Fibroblast of skin of left biceps (primary cell): ENCODE measurements around the gene ADCY5.

ENCODE experiments used
- DNase-seq, 2 experiments: peaks; one replicate each; pipeline ENCODE4 v3.0.0-alpha.2; 2013; ENCODE audit warnings: low read depth in 2 of 2

Gene ADCY5

GRCh38 chr3:123386477-123387040, 62.3 kb downstream of the ADCY5 start:
- DNase-seq: no peak

DNA sequence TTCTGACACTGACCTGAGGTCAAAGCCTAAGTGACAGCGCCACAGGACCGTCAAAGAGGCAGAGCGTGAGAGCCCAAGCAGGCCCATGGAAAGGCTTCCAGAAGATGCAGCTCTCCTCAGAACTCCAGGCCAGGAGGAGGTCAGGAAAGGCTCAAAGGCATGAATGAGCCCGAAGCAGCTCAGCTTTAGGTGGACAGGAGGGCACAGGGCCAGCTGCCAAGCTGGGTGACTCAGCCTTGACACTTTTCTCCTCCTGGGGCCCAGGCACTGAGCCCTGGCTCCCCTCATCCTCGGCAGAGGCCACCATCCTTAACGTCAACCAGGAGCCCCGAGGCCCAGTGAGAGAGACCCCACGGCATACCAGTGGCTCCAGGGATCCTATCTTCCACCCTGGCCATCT, 62.9 kb downstream of the ADCY5 start:
- DNase-seq: no peak

- DNase-seq: no peak
Measured at GRCh38 chr3:123385499-123385898, 63.4 kb downstream of the ADCY5 start.

DNA sequence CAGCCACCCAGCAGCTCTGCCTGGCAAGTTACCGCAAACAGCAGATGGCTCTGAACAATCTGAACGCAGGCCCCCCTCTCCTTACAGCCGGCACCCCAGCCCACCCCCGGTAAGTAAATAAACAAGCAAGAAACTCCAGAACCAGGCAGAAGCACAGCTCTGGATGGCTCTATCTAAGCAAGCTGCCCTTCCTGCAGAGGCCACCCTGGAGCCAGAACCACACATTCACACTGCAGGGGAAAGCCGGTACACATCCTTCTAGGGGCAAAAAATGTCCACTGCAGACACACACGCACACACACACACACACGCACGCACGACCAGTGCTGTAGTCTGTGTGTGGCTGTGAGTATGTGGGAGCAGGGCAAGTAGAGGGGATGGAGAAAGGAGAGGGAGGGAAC, 63.9 kb downstream of the ADCY5 start:
- no peak for DNase-seq

DNA sequence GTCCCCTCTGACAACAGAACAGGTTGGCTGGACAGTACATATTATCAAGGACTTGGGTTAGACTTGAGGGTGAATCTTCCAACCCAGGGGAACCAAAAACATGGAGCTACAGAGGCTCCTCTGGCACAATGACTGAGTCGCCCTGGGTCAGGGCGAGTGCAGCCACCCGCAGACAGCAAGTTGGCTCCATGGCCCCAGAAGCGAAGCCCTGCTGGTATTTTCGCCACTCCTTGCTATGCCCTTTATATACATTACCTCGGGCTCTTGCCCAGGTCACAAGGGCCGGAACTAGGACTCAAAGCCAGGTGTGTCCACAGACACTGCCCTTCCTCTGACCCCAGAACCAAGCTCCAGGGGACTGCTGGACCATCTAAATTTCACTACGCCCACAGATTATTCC, 64.6 kb downstream of the ADCY5 start:
- DNase-seq: no peak

GRCh38 chr3:123383091-123384053, 65.5 kb downstream of the ADCY5 start:
- no peak for DNase-seq

DNA sequence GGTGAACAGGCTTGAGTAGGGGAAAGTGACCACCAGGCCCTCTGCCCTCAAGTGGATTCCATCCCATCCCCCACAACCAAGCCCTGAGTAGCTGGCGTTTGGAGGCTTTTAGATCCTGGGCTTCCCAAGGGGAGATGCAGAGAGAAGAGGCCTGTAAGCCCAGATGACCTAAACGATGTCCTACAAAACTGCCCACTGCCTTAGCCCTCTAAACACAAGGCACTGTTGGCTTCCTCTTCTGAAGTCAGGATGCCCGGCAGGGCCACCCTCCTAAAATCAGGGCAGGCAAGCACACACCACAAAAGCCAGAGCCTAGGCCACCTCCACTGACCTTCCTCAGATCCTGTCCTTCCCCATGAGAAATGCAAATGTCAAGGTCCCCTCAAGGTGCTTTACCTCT, 68.6 kb downstream of the ADCY5 start:
- no peak for DNase-seq

GRCh38 chr3:123379041-123379830, 69.7 kb downstream of the ADCY5 start:
- no peak for DNase-seq

GRCh38 chr3:123378409-123378915, 70.4 kb downstream of the ADCY5 start:
- no peak for DNase-seq

GRCh38 chr3:123377243-123377740, 71.6 kb downstream of the ADCY5 start:
- DNase-seq: no peak

DNA sequence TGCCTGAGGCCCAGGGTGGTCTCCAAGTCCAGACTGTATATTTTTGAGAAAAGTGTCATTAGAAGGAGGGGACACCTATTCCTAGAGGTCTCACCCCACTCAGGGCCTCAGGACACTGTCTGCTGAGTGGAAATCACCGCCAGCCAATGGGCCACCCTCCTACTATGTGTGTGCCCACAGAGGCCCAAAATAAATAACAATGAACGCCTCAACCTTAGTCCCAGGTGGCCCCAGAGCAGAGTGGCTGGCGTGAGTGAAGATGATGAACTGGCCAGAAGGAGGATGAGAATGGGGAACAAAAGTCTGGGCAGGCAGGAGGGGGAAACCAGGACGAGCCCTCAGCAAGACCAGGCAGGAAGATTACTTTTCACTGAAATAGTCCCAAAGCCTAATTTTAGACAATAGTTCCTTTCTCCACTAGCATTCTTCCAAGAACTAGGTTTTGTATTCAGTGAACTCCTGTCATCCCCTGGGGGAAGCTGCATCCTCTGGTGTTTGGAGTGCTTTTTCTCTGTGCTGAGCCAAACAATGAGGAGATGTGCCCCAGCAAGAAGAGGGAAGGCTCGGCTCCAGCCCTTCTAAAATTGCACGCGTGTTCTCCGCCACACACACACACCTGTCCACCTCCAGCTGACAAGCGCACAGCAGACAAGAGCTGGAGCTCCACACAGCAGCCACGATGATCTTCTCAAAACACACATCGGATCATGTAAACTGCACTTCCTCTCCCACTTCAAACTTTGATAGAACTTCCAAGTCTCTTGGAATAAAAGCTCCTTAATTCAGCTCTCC, 72.2 kb downstream of the ADCY5 start:
- no peak for DNase-seq

DNA sequence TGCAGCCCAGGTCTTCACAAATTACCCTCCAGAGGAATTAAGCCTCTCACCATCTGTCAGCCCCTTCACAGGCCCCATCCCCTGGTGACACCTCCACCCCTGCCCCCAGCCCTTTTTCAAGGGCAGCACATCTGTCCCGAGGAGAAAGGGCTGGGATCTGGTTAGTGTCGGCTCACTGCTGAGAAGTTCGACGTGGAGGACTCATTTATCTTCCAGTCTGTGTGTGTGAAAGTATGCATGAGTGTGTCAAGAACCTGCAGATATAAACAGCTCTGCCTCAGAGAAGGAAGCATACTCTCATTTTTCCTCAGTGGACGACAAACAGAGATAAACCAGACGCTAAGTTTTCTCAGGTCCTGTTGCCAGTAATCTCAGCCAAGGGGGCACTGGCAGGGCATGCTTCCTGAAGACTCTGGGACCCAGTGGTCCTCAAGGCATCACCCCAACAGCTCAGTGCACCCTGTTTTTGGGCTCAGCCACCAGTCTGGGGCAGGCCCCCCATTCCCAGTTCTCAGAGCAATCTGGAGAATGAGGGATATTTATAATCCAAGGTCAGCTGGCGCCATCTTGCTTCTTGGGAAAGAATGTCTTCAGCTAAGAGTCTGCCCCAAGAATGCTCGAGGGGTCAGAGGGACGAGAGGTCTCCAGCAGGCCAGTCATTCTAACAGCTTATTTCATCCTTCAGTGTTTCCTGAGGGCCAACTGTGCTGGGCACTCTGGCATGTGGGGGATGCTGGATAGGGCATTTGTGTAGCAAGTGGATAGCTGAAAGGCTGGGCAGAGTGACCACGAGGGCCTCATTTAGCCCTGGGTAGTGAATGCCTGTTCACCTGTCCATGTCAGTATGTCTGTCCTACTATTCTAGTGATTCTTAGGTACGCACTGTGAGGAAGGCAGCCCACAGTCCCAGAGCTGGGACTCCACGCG, 73.6 kb downstream of the ADCY5 start:
- no peak for DNase-seq

GRCh38 chr3:123374016-123374415, 74.9 kb downstream of the ADCY5 start:
- DNase-seq: no peak

GRCh38 chr3:123373474-123373987, 75.4 kb downstream of the ADCY5 start:
- no peak for DNase-seq

DNA sequence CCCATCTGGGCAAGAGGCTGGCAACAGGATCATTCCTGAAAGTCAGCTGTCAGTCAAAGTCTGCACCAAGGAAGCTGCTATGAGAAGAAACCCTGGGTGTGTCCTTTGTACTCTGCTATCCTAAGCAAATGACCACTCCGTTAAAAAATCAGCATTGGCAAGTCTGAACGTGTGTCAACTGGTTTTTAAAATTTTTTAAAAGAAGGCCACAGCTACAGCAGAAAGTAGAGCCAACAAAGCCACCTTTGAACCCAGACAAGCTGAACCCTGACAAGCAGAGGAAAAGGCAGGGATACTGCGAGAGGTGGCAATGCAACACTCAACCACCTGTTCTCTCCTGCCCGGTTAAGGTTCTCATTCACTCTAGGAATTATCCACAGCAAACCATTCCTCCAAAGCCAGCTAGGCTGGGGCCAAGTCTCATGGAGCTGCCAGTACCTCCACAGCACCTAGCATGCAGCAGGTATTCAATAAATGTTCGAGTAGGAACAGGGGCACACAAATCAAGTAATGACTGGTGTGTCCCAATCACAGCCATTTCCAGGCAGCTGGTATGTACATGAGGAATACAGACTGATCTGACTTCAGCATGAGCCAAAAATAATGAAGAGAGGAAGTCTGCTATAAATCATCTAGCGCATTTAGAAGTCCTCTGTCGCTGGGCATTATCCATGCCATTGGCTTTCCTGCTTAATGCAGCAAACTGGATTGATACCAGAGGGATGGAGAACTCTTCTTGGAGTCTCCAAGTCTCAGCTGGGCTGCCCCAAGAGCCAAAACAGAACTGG, 76.0 kb downstream of the ADCY5 start:
- DNase-seq: no peak

GRCh38 chr3:123371859-123372685, 76.8 kb downstream of the ADCY5 start:
- no peak for DNase-seq

DNA sequence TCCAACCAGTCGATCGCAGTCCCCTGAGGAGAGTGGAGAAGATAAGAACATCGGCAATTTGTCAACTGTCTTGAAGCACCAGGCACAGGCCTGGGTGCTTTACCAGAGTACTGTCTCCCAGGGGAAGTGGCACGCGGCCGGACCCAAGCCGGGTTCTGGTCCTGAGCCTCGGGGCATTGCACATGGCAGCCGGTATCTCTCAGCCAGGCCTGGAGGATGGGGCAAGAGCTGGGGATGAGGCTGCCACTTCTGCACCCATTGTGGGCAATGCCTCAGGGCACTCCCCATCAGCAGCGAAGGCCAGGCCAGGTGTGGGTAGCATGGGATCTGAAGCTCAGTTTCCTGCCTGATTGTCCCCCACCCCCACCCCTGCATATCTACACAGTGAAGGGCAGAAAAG, 77.5 kb downstream of the ADCY5 start:
- DNase-seq: no peak

DNA sequence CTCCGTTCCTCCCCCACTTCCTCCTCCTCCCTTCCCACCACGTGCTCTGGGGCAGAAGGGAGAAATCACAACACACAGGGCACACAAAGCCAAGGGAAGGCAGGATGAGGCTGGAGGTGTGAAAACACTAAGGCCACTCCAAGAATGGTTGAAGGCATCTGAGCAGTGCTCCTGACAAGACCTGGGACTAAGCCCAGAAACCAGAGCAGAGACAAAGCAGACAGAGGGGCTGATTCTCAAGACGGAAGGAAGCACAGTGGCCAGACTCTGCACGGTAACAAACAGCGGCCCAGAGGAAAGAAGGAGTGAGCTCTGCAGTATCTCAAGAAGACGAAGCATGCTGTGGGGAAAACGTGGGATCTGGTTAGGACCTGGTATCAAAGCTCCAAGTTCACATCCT, 78.1 kb downstream of the ADCY5 start:
- no peak for DNase-seq
